Measurements from ENCODE around the gene AAK1.
A peak's percentile ranks its signal among the peaks of the same experiment; 100 is the strongest.
"Not testable (repeated sequence)": the region's sequence is repeated elsewhere in the genome, so short reads cannot be mapped to it uniquely, and the experiment has no call there.

The AAK1 gene

GRCh38 chr2:69659941-69660483 is 16.5 kb upstream of the AAK1 start:
- no peak for DNase-seq

GRCh38 chr2:69659349-69659748 is 15.8 kb upstream of the AAK1 start:
- no peak for DNase-seq

GRCh38 chr2:69652206-69652605 is 8.7 kb upstream of the AAK1 start:
- no peak for DNase-seq

- not testable (repeated sequence) for DNase-seq
Measured at GRCh38 chr2:69647196-69647595, 3.7 kb upstream of the AAK1 start.

GRCh38 chr2:69646714-69647113 is 3.2 kb upstream of the AAK1 start:
- no peak for DNase-seq

- no peak for DNase-seq
Measured at GRCh38 chr2:69645921-69646320, 2.4 kb upstream of the AAK1 start.

- peak in 2 of 51 donors; percentile 22 to 73 for DNase-seq
Measured at GRCh38 chr2:69645031-69645431, 1.5 kb upstream of the AAK1 start.

- peak in 8 of 51 donors; percentile 29 to 63 (median 49) for DNase-seq
Measured at GRCh38 chr2:69644506-69644979, 1.0 kb upstream of the AAK1 start.

GRCh38 chr2:69642709-69643601 is 584 bp downstream of the AAK1 start:
- peak in 37 of 51 donors; percentile 3 to 81 (median 36) for DNase-seq

GRCh38 chr2:69641887-69642708 is 1.4 kb downstream of the AAK1 start:
- no peak for DNase-seq

GRCh38 chr2:69641471-69641870 is 2.1 kb downstream of the AAK1 start:
- no peak for DNase-seq

- DNase-seq = no peak
Measured at GRCh38 chr2:69639266-69639665, 4.3 kb downstream of the AAK1 start.

- no peak for DNase-seq
Measured at GRCh38 chr2:69638630-69639029, 4.9 kb downstream of the AAK1 start.

- DNase-seq = no peak
Measured at GRCh38 chr2:69637923-69638322, 5.6 kb downstream of the AAK1 start.

GRCh38 chr2:69636395-69636794 is 7.1 kb downstream of the AAK1 start:
- DNase-seq = no peak

- DNase-seq = no peak
Measured at GRCh38 chr2:69635432-69635831, 8.1 kb downstream of the AAK1 start.

GRCh38 chr2:69634196-69634821 is 9.2 kb downstream of the AAK1 start:
- no peak for DNase-seq

- DNase-seq = no peak
Measured at GRCh38 chr2:69631402-69631801, 12.1 kb downstream of the AAK1 start.

- DNase-seq = no peak
Measured at GRCh38 chr2:69629921-69630608, 13.5 kb downstream of the AAK1 start.

- DNase-seq = no peak
Measured at GRCh38 chr2:69628325-69629021, 15.1 kb downstream of the AAK1 start.
